Right lobe of liver (tissue), 4 donors: ENCODE measurements around the gene PTH.

ENCODE experiments used
- CTCF ChIP-seq, 4 donors: fragments of 200-600 bp in 3 of 4; fragments of 450-650 bp in 1 of 4; IDR thresholded peaks; one replicate each; pipeline versions ENCODE4 v1.5.1 to v1.8.0; 2016 to 2022; ENCODE audit warnings: antibody characterized with exemption in 4 of 4, mild to moderate bottlenecking in 2 of 4
- POLR2A ChIP-seq: fragments of 450-650 bp; IDR thresholded peaks from one replicate; pipeline ENCODE4 v1.6.1; 2017; ENCODE audit warnings: antibody characterized with exemption, mild to moderate bottlenecking
- donor health status: DM: no; HTN: no; CAD: no.
- donor health status: DM: no; HTN: no; CAD: no.
- donor health status: DM: no; HTN: yes; CAD: no.

GRCh38 chr11:13486926-13487660 lies 8.7 kb downstream of the PTH start:
- peak; percentile 32 to 58 (median 35) for TF ChIP-seq CTCF (IDR thresholded peaks at IDR 0.05)
- no peak for TF ChIP-seq POLR2A
